Lower lobe of right lung (tissue), 2 donors: ENCODE data around the gene UBE3A. TPM values are rescaled to one million over a fixed set of nuclear protein-coding genes. Genes with fewer than 3 reads are reported as not detected.
A peak's percentile ranks its signal among the peaks of the same experiment; 100 is the strongest.

Experiments
- ATAC-seq, 2 donors: fragments of 200-7000 bp; cut with Tn5 transposase; one replicate each; pipeline ENCODE4 v1.9.1; 2020 to 2022; ENCODE audit warnings: mild to moderate bottlenecking in 2 of 2, moderate library complexity in 2 of 2
- DNase-seq: peaks from one replicate; pipeline ENCODE4 v3.0.0-alpha.2; 2020
- H3K27ac ChIP-seq: fragments of 200-600 bp; one replicate; pipeline ENCODE4 v1.8.0; 2022
- H3K27me3 ChIP-seq: fragments of 200-600 bp; one replicate; pipeline ENCODE4 v1.8.0; 2022; ENCODE audit warnings: low read depth
- H3K36me3 ChIP-seq: fragments of 200-600 bp; one replicate; pipeline ENCODE4 v1.8.0; 2022; ENCODE audit warnings: mild to moderate bottlenecking
- H3K4me1 ChIP-seq: fragments of 200-600 bp; one replicate; pipeline ENCODE4 v1.8.0; 2022
- H3K4me3 ChIP-seq: fragments of 200-600 bp; one replicate; pipeline ENCODE4 v1.8.0; 2022; ENCODE audit warnings: mild to moderate bottlenecking
- H3K9me3 ChIP-seq: fragments of 200-600 bp; one replicate; pipeline ENCODE4 v1.8.0; 2022
- intact Hi-C: fragments of 100-400 bp; cut with DNase I; formaldehyde crosslinking; loops from one replicate; pipeline ENCODE4 v1.11.0; 2022
- total RNA-seq: library from RNA; stranded (reverse); fragmentation: NEBNext Ultra II Directional; extraction: Animal tissue kit (Norgen Biotek cat#: 25700); gene quantifications from one replicate; pipeline ENCODE4 v1.2.1, GENCODE V29; 2021
- TF ChIP-seq, protein P1 (sequence below): fragments of 200-600 bp; IDR thresholded peaks from one replicate; pipeline ENCODE4 v1.8.0; 2022; ENCODE audit warnings: antibody characterized with exemption, mild to moderate bottlenecking
- donor health status: DM: no; HTN: yes; CAD: no; lungs with severe emphysema.

UBE3A gene
- total RNA-seq, 1 donor from 2014 or later = 86.1 TPM

DNA sequence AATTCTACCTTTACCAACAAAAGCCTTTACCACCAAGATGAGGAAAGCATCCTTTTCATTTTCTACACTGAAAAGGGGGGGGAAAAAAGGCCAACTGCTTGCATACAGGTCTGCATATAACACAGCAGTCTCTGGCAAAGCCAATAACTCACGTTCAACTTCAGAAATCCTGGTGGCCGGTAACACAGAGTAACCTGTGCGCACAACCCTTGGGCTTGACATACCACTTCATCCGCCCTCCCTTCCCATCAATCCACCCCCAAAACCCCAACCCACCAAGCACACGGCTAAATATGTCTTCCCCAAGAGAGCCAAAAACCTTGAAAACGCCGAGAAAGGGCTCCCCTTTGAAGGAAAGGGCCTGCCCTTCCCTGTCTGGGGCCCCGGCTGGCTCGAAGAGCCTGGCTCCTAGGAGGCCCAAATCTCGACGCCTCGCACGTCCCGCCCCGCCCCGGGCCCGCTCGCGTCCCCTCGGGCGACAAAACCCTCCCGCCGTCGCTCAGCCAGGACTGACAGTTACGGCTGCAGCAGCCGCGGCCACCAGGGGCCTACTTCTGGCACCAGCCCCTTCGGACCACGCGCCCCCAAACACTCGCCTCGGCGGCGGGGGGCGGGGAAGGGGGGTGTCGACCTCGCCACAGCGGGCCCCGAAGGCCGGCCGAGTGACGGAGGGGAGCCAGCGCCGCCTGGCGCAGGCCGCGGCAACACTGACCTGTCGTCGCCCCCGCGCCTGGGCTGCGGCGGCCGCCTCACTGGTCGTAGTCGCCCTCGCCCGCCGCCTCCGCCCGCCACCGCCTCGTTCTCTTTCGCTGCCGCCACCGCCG, 835 bp downstream of the UBE3A start:
- Histone ChIP-seq H3K4me1 (peaks cover 27% of the 10 kb centered on the region), H3K9me3 (no peaks in the 10 kb centered on the region), H3K27ac (peak overlapping the region; percentile 98), H3K36me3 (no peaks in the 10 kb centered on the region), H3K27me3 (no peaks in the 10 kb centered on the region), H3K4me3 (peak overlapping the region; percentile 94)
- TF ChIP-seq, protein P1, sequence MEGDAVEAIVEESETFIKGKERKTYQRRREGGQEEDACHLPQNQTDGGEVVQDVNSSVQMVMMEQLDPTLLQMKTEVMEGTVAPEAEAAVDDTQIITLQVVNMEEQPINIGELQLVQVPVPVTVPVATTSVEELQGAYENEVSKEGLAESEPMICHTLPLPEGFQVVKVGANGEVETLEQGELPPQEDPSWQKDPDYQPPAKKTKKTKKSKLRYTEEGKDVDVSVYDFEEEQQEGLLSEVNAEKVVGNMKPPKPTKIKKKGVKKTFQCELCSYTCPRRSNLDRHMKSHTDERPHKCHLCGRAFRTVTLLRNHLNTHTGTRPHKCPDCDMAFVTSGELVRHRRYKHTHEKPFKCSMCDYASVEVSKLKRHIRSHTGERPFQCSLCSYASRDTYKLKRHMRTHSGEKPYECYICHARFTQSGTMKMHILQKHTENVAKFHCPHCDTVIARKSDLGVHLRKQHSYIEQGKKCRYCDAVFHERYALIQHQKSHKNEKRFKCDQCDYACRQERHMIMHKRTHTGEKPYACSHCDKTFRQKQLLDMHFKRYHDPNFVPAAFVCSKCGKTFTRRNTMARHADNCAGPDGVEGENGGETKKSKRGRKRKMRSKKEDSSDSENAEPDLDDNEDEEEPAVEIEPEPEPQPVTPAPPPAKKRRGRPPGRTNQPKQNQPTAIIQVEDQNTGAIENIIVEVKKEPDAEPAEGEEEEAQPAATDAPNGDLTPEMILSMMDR = peak; percentile 42
- ATAC-seq (peak; percentile 82 to 86), DNase-seq (peak; percentile 77)
- intact Hi-C loops = no loop called here

DNA sequence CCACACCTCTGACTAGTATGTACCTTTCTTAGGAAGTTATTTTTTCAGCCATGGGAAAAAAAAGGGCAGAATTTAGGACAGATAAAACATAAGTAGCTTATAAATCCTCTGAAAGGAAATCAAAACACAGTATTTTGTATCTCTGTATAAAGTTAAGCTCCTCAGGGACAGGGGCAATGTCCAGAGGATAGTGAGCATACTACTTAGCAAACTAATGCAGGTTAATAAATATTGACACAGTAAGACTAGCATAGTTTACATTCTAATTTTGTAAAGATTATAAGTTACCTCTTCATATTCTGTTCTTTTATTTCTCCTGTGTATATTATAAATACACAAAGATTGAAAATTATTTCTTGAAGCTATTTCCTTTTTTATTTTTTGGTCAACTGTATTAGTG, 2.1 kb downstream of the UBE3A start:
- Histone ChIP-seq H3K36me3 (no peaks in the 10 kb centered on the region), H3K27me3 (no peaks in the 10 kb centered on the region), H3K27ac (no peak overlapping the region), H3K4me3 (peak overlapping the region; percentile 94), H3K9me3 (no peaks in the 10 kb centered on the region), H3K4me1 (peaks cover 31% of the 10 kb centered on the region)
- TF ChIP-seq, protein P1 = no peak
- no peak for ATAC-seq
- intact Hi-C loops = no loop called here
- no peak for DNase-seq

DNA sequence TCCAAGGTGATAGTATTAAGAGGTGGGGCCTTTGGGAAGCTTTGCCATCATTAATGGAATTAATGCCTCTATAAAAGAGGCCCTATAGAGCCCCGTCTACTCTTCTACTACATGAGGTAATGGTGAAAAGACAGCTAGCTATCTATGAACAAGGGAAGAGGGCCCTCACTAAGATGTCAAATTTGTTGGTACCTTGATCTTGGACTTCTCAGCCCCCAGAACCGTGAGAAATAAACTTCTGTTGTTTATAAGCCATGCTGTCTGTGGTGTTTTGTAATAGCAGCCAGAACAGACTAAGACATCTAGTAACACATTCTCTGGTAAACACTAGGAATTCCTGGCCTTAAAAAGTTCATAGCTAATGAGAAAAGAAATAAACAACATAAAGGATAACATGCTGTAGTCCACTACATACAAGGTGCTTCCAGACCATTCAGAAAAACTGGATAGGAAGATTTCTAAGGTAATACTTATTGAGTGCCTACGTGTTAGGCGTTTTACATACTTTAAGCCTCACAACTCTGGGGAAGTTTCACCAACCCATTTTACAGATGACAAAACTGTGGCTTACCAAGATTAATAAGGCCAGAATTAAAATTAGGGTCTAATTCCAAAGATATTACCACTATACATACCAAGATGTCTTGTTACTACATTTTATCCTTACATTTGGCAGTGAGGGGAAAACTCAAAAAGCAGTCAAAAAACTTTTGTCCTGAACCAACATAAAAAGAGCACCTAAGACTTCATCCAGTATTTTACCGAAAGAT, 3.2 kb downstream of the UBE3A start:
- ATAC-seq (no peak), DNase-seq (no peak)
- Histone ChIP-seq H3K27ac (no peak overlapping the region), H3K9me3 (no peaks in the 10 kb centered on the region), H3K4me1 (peaks cover 31% of the 10 kb centered on the region), H3K27me3 (no peaks in the 10 kb centered on the region), H3K4me3 (no peak overlapping the region), H3K36me3 (no peaks in the 10 kb centered on the region)
- intact Hi-C loops = no loop called here
- TF ChIP-seq, protein P1 = no peak

DNA sequence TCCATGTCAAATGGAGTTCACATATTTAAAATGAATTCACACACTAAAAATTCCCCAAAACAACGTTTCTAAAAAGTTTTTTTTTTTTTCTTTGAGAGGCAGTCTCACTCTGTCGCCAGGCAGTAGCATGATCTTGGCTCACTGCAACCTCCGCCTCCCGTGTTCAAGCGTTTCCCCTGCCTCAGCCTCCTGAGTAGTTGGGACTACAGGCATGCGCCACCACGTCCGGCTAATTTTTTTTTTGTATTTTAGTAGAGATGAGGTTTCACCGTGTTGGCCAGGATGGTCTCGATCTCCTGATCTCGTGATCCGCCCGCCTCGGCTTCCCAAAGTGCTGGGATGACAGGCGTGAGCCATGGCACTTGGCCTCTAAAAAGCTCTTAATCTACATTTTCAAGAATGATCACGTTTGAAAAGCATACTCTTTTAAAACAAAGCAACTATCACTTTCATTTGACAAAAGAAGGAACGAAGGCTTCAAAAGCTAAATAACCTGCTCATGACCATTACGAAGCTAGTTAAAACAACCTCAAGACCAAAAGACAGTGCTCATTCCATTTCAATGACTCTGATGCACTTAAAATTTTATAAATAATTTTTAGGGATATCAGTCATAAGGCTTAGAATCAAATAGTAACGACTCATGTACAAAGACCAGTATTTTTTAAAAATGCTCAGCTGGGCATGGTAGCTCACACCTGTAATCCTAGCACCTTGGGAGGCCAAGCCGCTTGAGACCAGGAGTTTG, 5.5 kb downstream of the UBE3A start:
- peaks cover 31% of the 10 kb centered on the region for H3K4me1 ChIP-seq
- DNase-seq (no peak), ATAC-seq (no peak)
- no peaks in the 10 kb centered on the region for H3K36me3 ChIP-seq
- H3K27ac ChIP-seq = no peak overlapping the region
- TF ChIP-seq, protein P1 = no peak
- H3K4me3 ChIP-seq = no peak overlapping the region
- H3K9me3 ChIP-seq = no peaks in the 10 kb centered on the region
- no peaks in the 10 kb centered on the region for H3K27me3 ChIP-seq
- intact Hi-C loops = no loop called here

DNA sequence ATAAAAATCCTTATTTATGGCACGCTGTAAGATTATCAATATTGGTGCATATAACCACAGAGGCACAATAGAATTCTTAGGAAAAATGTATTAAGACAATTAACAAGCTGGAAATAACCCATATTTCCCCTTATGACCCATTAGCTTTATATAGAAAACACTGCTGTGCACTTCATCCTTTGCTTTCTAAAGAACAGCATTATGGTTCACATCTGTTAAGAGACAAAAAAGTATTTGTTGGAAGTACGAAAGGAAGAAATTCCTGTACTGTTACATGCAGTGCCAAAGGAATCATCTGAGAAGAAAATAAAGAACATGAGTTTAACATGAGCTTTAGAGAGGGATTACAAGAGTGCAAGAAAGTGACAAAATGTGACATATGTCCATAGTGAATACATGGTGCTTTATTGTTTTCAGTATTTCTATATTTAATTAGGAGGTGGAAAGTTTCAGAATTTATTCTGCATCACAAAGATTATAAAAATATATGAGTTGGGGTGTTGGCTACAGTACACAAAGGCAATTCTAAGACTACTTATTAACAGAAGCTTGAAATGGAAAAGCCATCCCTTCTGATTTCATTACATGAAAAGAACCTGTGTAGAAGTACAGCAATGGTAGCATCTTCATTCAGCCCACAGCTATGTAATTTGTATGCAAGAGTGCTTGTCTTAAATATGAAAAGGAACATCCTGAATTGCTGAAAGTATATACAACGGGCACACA, 6.8 kb downstream of the UBE3A start:
- H3K36me3 ChIP-seq = no peaks in the 10 kb centered on the region
- no peaks in the 10 kb centered on the region for H3K9me3 ChIP-seq
- no peak overlapping the region for H3K4me3 ChIP-seq
- H3K27ac ChIP-seq = no peak overlapping the region
- TF ChIP-seq, protein P1 = no peak
- H3K4me1 ChIP-seq = peaks cover 24% of the 10 kb centered on the region
- intact Hi-C loops = no loop called here
- ATAC-seq (no peak), DNase-seq (no peak)
- no peaks in the 10 kb centered on the region for H3K27me3 ChIP-seq
